Activated T-cell treated with anti-CD3 and anti-CD28 coated beads, Interleukin-2, amount 50 U/mL, for 48 hours (primary cell): ENCODE results near the gene CHST8.

Experiments used
- DNase-seq, 2 experiments: peaks; one replicate each; pipeline ENCODE4 v3.0.0-alpha.2; 2020

Gene CHST8

DNA sequence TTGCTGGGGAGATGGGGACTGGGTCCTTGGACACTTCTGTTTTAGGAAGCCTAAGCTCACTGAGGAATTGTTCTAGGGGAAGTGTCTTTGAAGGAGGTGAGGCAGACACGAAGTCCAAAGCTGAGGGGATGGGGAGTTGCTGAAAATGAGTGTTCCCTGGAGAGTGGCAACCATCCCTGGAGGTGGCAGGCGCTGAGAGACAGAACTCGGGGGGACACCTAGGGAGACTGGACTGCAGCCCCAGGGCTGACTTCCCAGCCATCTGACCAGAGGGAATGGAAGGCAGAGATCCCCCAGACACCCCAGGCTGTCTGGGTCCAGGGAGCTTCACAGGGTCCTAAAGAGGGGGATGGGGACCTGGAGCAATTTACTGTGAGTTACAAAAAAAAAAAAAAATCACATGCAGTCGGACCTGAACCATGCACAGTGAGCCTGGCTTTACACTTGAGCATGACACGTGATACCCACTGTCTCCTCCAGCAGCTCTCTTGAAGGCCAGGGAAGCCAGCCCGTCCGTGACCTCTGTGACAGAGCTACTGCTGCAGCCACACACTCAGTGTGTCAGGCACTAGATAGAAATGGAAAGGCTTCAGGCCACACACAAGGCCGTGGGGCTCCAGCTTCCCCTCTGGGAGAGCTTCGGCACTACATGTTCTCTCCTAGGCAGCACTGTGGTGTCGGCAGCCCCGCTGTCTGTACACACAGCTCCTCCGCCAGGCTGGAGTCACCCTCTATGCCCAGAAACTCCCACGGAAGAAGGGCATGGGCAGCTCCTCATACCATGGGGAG lies 97.8 kb downstream of the CHST8 start:
- DNase-seq = no peak

DNA sequence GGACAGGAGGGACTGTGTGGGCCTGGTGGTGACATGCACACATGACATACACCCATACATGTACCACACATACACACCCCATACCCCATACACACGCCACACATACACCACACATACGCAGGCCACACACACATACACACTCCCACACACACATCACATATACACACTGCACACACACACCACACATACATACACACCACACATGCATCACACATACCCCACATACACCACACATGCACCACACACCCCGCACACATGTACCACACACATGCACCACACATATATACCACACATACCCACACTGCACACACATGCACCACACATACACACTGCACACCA lies 98.4 kb downstream of the CHST8 start:
- DNase-seq = no peak

- no peak for DNase-seq
Measured at GRCh38 chr19:33720691-33721682, 99.2 kb downstream of the CHST8 start.

GRCh38 chr19:33721735-33722297 lies 100.1 kb downstream of the CHST8 start:
- no peak for DNase-seq

DNA sequence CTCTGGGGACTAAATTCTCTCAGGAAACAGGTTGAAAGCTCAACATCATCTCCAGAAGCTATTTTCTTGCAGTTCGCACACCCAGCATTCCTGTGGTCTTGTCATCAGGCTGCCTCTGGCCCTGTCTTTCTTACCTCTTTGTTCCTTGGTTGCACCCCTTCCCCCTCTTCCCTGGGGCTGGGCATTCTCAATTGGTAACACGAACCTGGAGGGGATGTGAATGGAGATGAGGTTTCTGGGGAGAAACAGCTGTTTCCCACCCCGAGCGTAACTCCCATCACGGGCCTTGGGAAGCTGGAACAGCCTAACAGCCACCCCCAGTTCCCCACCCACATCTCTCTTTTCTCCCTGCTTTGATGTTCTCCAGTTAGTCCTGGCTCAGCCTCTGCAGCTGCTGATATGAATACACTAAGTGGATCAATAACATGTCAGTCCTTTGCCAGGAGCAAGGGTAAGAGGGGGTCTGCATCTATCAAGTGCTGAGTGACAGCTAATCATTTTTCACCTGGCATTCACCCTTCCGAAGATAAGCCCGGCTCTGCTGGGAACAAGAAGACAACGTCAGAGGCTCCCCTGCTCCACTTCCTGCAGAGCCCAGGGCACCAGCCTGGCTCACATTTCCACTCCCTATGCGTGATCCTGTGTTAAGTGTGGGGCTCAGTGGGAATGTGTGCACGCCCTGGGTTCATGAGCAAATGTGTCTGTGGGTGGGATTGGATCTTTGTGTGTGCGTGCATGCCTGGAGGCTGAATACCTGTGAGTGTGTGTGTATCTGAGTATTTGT lies 100.9 kb downstream of the CHST8 start:
- DNase-seq = no peak

DNA sequence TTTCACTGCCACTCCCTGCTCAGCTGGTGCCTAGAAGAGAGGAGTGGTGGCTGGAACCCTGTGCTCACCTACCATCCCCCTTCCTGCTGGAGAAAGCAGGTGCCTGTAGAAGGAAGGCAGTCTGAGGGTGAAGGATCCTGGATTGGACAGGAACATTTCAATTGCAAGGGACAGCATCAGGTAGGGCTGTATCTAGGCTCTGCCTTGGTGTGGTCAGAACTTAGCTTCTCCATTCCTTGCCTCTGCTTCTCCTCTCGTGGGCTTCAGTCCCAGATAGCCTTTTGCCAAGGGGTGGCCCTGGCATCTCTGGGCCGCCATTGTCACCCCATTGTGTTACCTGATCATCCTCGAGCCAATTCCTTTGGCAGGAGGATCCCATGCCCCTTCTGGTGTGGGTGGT lies 101.8 kb downstream of the CHST8 start:
- DNase-seq = no peak

DNA sequence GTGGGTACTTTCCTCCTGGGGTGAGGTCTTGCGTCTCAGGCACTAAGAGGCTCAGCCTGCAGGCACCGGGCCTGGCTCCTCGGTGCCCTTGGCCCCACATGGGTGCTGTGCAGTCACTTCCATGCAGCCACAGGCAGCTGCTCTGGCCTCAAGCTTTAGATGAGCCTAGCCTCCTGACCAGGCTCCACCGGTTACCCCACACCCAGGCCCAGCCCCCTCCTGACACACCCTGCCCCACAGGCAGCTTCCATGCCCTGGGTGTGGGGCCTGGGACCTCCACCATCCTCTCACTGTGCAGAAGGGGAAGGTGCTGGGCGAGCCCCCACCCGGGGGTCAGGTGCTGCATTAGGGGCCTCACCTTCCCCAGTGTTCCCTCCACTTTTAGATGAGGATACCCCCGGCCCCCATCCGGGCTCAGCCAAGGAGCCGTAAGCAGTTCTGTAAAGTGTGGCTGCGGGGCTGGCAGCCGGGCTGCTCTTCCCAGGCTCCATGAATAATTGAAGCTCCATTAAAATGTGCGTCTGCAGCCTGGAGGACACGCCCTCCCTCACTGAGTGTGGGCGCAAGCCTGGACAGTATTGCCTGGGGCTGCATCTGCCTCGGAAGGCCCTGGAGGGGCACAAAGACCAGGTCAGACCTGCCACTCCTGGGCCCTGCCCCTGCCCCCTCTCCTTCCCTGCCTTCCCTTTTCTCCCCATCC lies 102.4 kb downstream of the CHST8 start:
- no peak for DNase-seq

- no peak for DNase-seq
Measured at GRCh38 chr19:33724721-33725060, 102.9 kb downstream of the CHST8 start.

GRCh38 chr19:33725567-33725966 lies 103.8 kb downstream of the CHST8 start:
- no peak for DNase-seq

GRCh38 chr19:33726756-33727155 lies 105.0 kb downstream of the CHST8 start:
- DNase-seq = no peak

DNA sequence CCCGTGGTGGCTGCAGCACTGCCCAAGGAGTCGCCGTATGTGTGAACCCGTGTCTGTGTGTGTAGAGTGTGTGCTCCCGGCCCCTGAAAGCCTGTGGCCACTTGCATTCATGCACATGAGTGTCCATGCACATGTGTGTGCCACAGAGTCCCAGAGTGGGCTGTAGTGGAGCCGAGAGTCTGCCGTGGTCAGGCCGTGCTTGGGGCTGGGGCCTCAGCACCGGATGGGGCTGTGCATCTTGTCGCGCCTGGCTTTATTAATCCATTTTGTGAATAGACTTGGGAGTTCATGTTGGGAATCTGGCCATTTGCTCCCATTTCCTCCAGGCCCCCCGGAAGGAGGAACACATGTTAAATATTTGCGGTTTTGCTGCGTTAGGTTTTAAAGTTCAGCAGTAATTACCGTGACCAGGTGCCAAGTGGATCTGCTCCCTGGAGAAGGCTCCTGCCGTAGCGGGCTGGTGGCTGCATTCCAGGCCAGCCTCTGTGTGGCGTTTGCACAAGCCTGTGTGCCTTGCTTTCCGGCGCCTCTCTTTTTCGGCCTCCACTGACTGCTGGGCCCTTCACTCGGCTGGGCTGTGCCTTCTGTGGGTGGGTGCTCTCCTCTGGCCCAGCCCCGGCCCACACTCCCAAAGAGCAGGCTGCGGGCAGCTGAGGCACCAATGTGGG lies 105.7 kb downstream of the CHST8 start:
- no peak for DNase-seq

- no peak for DNase-seq
Measured at GRCh38 chr19:33728141-33728540, 106.4 kb downstream of the CHST8 start.

DNA sequence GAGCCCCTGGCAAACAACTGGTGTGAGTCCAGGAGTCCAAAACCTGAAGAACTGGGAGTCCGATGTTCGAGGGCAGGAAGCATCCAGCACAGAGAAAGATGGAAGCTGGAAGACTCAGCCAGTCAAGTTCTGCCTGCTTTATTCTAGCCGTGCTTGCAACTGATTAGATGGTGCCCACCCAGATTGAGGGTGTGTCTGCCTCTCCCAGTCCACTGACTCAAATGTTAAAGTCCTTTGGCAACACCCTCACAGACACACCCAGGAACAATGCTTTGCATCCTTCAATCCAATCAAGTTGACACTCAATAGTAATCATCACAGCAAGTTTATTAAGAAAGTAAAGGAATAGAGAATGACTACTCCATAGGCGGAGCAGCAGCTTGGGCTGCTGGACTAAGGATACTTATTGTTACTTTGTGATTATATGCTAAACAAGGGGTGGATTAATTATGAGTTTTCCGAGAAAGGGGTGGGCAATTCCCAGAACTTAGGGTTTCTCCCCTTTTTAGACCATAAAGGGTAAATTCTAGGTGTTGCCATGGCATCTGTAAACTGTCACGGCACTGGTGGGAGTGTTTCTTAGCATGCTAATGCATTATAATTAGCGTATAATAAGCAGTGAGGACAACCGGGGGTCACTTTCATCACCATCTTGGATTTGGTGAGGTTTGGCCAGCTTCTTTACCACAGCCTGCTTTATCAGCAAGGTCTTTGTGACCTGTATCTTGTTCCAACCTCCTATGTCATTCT lies 109.3 kb downstream of the CHST8 start:
- no peak for DNase-seq

DNA sequence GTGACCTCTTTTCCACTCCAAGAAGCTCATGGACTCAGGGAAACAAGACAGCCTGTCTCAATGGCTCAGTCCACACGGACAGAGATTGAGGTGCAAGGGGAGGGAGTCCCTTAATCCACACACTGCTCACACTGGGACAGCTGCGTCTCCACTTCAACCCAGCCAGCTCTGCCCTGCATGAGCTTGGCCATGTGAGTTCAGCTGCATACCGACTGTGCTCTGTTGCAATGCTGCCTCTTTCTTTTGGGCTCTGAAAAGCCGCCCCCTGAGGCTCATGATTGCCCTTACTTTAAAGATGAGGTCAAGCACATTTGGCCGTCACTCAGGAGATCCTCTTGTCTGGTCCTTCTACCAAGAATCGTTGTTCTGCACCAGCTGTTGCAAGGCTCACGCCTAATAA lies 110.1 kb downstream of the CHST8 start:
- no peak for DNase-seq

DNA sequence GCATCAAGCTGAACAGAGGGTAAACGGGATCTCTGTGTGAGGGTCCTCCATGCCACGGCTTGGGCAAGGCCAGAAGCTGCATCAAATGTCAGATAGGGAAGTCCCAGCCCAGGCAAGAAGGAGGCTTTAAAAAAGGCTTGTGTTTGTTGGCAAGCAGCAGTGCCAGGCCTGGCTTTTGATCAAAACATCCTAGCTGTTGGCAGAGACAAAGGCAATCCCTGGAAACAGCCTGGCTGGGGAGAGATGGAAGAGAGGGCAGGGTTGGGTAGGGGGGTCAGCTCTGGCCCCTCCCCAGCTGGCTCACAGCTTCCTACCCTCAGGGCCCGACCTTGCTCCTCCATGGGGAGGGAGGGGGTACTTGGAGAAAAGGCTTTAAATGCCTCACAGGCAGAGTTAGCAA lies 113.2 kb downstream of the CHST8 start:
- no peak for DNase-seq

DNA sequence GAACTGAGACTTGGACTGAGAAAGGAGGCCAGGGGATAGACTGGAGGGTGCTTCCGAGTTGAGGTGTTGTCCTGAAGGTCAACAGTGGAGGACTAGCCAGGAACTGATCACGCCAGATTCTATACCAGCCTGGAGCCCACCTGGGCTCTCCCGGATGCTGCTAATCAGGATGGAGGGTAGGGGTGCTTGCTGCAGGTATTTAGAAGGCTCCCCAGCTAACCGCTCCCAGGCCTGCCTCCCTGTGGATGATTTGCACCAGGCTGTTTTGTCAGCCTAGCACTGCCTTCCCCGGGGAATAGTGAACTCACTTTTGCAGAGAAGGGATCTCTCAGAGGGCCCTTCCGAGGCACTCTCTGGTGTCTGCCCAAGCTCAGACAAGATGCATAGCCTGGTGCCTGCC lies 114.4 kb downstream of the CHST8 start:
- no peak for DNase-seq

- no peak for DNase-seq
Measured at GRCh38 chr19:33736787-33737186, 115.0 kb downstream of the CHST8 start.

- DNase-seq = no peak
Measured at GRCh38 chr19:33737681-33738371, 116.1 kb downstream of the CHST8 start.

DNA sequence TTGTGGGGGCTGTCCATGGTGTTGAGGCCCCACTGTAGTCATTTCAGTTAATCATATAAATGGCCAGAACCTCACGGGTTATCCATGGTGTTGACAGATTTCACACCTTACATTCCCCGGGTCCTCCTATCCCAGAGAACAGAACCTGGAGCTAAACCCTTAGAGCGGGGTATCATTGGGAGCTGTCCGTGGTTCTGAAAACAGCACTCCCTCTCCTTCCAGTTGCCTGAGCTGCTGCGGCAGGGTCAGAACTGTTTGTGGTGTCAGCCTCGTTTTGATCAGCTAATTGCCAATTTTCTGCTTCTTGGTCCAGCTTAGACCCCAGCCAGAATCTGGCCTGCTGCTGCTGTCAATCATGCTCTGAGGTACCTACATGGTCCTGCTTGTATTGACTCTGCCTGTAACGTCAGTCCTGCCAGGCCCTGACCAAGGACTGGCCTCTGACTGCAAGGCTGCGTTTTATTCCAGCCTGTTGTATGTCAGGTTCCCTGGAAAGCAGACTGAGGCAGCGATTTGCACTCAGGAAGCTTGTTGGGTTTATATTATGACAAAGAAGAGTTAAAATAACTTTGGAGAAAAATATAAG lies 119.2 kb downstream of the CHST8 start:
- peak; percentile 20 to 30 for DNase-seq

DNA sequence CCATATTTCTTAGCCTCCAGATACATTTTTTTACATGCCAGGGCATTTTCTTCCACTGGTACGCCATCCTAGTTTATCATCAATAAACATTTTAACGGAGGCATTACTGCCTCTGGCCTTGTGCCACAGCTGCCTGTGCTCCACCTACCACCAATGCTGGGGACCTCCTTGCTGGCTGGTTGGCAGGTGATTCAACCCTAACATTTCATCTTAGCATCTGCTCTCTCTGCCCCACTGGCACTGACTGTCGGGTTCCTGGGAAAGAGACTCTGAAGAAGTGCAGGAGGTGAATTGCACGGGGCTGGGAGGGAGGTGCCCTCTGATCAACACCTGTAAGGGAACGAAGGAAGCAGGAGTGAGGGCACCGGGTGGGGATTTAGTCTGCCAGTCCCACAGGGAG lies 123.5 kb downstream of the CHST8 start:
- no peak for DNase-seq
